Thyroid gland (tissue), 4 donors: ENCODE data around the gene YES1. TPM values are rescaled to one million over a fixed set of nuclear protein-coding genes. Genes with fewer than 3 reads are reported as not detected.

ENCODE experiments used
- DNase-seq, 2 donors: peaks; one replicate each; pipeline ENCODE4 v3.0.0-alpha.2; 2019
- H3K27ac ChIP-seq, 3 donors: fragments of 200-600 bp; sonication (generic); 1 replicate in 2 of 3; 2 replicates in 1 of 3; pipeline ENCODE4 v1.5.1; 2016 to 2019; ENCODE audit warnings: mild to moderate bottlenecking in 1 of 3, moderate library complexity in 1 of 3
- H3K27me3 ChIP-seq: fragments of 200-600 bp; sonication (generic); one replicate; pipeline ENCODE4 v1.5.1; 2019
- H3K36me3 ChIP-seq, 2 donors: fragments of 200-600 bp; sonication (generic); one replicate each; pipeline ENCODE4 v1.5.1; 2016 to 2019
- H3K4me1 ChIP-seq, 2 donors: fragments of 200-600 bp; sonication (generic); one replicate each; pipeline ENCODE4 v1.5.1; 2017 to 2019
- H3K4me3 ChIP-seq, 3 donors: fragments of 200-600 bp; sonication (generic); replicated peaks in 1 of 3; 1 replicate in 2 of 3; 2 replicates in 1 of 3; pipeline ENCODE4 v1.5.1; 2016; ENCODE audit warnings: mild to moderate bottlenecking in 1 of 3
- H3K9me3 ChIP-seq: fragments of 200-600 bp; sonication (generic); one replicate; pipeline ENCODE4 v1.5.1; 2017
- POLR2A ChIP-seq, 2 donors: fragments of 450-650 bp; IDR thresholded peaks; one replicate each; pipeline ENCODE4 v1.6.1; 2017; ENCODE audit warnings: antibody characterized with exemption in 2 of 2, mild to moderate bottlenecking in 2 of 2, moderate library complexity in 1 of 2
- WGBS, 2 donors: methylation state at CpG; one replicate each; pipeline ENCODE4 v1.1.5; 2017; 5-methylcytosine and 5-hydroxymethylcytosine counted together
- intact Hi-C: fragments of 100-400 bp; cut with DNase I; formaldehyde crosslinking; loops from one replicate; pipeline ENCODE4 v1.15.1; 2023
- total RNA-seq, 4 donors: library from RNA; depleted of rRNA; stranded (reverse); fragments of >200 nt; gene quantifications; one replicate each; pipeline ENCODE4 v1.2.3, GENCODE V29; 2016
- TF ChIP-seq, protein P1 (sequence below), 6 experiments: fragments of 200-600 bp in 3 of 6; fragments of 450-650 bp in 3 of 6; sonication (generic) in 3 of 6; IDR thresholded peaks; one replicate each; pipeline ENCODE4 v1.5.1; 2016 to 2019; ENCODE audit warnings: antibody characterized with exemption in 6 of 6, mild to moderate bottlenecking in 2 of 6, inconsistent platforms in 1 of 6, moderate library complexity in 1 of 6

Gene YES1
- total RNA-seq, 4 donors from 2014 or later, result 68.1 to 107 (median 80.3) TPM

DNA sequence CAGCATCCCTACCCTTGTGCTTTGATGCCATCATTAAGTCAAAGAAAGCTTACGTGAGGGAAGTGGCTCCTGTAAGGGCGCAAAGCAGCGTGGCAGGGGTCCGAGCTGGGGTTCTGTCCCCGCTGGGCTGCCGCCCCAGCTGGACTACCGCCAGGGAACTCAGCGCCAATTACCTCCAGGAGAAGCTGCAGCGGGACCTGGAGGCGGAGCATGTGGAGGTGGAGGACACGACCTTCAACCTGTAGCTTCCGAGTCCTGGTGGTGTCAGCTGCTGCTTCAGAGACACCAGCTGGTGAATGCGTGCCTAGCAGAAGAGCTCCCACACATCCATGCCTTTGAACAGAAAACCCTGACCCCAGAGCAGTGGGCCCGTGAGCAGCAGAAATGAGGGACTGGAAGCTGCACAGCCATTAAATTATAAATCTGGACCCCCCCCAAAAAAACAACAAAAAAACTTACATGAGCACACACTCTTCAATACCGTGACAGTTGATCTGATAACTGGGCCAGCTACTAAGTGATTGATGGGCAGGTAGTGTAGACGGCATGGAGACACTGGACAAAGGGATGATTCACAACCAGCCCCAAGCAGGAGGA lies 20.1 kb upstream of the YES1 start:
- no peaks in the 10 kb centered on the region for H3K36me3 ChIP-seq
- H3K27me3 ChIP-seq, result no peaks in the 10 kb centered on the region
- intact Hi-C loops, result loop anchor here (5.0 kb wide), 2 partner anchors 90 to 210 kb away; no protein-coding TSS in a partner anchor
- peaks cover 0 to 8% of the 10 kb centered on the region in 2 donors for H3K4me1 ChIP-seq
- H3K4me3 ChIP-seq, result no peak overlapping the region
- no peaks in the 10 kb centered on the region for H3K9me3 ChIP-seq
- TF ChIP-seq, protein P1, sequence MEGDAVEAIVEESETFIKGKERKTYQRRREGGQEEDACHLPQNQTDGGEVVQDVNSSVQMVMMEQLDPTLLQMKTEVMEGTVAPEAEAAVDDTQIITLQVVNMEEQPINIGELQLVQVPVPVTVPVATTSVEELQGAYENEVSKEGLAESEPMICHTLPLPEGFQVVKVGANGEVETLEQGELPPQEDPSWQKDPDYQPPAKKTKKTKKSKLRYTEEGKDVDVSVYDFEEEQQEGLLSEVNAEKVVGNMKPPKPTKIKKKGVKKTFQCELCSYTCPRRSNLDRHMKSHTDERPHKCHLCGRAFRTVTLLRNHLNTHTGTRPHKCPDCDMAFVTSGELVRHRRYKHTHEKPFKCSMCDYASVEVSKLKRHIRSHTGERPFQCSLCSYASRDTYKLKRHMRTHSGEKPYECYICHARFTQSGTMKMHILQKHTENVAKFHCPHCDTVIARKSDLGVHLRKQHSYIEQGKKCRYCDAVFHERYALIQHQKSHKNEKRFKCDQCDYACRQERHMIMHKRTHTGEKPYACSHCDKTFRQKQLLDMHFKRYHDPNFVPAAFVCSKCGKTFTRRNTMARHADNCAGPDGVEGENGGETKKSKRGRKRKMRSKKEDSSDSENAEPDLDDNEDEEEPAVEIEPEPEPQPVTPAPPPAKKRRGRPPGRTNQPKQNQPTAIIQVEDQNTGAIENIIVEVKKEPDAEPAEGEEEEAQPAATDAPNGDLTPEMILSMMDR (IDR thresholded peaks at IDR 0.05), result no peak
- no peak overlapping the region for H3K27ac ChIP-seq
- DNase-seq, result peak; percentile 12 to 14
- WGBS, 2 donors, result 31 to 36% methylated on average over 14 to 15 of the region's 16 CpGs

DNA sequence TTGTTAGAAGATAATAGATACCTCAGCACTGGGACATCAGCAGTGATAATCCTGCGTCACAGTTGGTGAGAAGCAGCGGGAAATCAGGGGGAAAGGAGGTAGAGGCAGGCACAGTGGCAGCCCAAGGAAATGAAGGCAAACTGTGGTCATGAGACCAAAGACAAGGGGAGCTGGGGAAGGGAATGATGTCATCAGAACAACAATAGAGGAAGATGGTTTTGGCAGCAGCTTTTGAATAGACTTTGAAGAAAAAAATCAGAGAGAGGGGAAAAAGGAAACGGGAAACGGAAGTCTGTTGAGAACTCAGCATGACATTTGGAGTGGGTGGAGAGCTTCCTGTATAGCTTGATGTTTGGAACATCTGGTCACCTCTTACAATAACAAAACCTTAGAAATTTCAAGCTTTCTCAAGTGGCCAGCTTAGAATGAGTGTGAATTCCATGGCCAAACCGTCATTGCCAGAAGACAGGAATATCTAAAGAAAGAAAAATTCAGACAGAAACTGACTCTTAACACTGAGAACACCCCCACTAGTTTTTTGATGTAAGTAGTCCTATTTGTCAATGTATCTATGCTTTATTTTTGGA lies 18.4 kb upstream of the YES1 start:
- Histone ChIP-seq H3K27ac (peak overlapping the region in 2 of 3 donors; percentile 20 to 29), H3K27me3 (no peaks in the 10 kb centered on the region), H3K4me1 (peaks cover 0 to 8% of the 10 kb centered on the region in 2 donors), H3K36me3 (no peaks in the 10 kb centered on the region), H3K4me3 (no peak overlapping the region), H3K9me3 (no peaks in the 10 kb centered on the region)
- intact Hi-C loops, result loop anchor here (5.0 kb wide), 2 partner anchors 88 to 208 kb away; no protein-coding TSS in a partner anchor
- TF ChIP-seq, protein P1 (IDR thresholded peaks at IDR 0.05), result no peak
- no peak for TF ChIP-seq POLR2A (IDR thresholded peaks at IDR 0.05)
- no peak for DNase-seq
- WGBS, 2 donors, result 22 to 24% methylated on average over 5 of the region's 5 CpGs

- 97% methylated on average over 6 of the region's 6 CpGs for WGBS, 2 donors
- intact Hi-C loops, result no loop called here
- Histone ChIP-seq H3K36me3 (no peaks in the 10 kb centered on the region), H3K9me3 (no peaks in the 10 kb centered on the region), H3K4me1 (peaks cover 0 to 8% of the 10 kb centered on the region in 2 donors), H3K27me3 (no peaks in the 10 kb centered on the region), H3K4me3 (no peak overlapping the region), H3K27ac (peak overlapping the region in 1 of 3 donors; percentile 29)
- DNase-seq, result no peak
- no peak for TF ChIP-seq POLR2A (IDR thresholded peaks at IDR 0.05)
- TF ChIP-seq, protein P1 (IDR thresholded peaks at IDR 0.05), result no peak
These were observed 17.4 kb upstream of the YES1 start for GRCh38 chr18:829432-829831.

DNA sequence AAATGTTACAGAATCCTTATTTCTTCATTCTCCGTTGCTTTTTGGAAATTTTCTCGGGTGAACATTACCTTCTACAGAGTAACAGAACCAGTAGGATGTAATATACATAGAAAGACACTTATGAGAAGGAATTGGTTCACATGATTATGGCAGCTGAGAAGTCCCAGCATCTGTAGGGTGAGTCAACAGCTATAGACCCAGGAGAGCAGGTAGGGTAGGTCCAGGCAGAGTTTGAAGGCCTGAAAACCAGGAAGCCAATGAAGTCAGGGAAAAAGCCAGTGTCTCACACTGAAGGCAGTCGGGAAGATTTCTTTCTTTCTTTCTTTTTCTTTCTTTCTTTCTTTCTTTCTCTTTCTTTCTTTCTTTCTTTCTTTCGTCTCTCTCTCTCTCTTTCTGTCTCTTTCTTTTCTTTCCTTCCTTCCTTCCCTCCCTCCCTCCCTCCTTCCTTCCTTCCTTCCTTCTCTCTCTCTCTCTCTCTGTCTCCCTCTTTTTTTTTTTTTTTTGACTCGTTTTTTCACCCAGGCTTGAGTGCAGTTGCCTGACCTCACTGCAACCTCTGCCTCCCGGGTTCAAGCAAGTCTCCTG lies 15.1 kb upstream of the YES1 start:
- Histone ChIP-seq H3K27ac (no peak overlapping the region), H3K4me1 (peaks cover 0 to 8% of the 10 kb centered on the region in 2 donors), H3K27me3 (no peaks in the 10 kb centered on the region), H3K4me3 (no peak overlapping the region), H3K36me3 (no peaks in the 10 kb centered on the region), H3K9me3 (no peaks in the 10 kb centered on the region)
- intact Hi-C loops, result no loop called here
- DNase-seq, result no peak
- TF ChIP-seq, protein P1 (IDR thresholded peaks at IDR 0.05), result no peak
- no peak for TF ChIP-seq POLR2A (IDR thresholded peaks at IDR 0.05)
- WGBS, 2 donors, result 77 to 88% methylated on average over 6 of the region's 6 CpGs
